HG03469 (cell line): ENCODE data around the gene ITGA11.

Source experiments
- ATAC-seq: cut with Tn5 transposase; IDR thresholded peaks from one replicate; pipeline ENCODE4 v1.9.1; 2021; ENCODE audit warnings: mild to moderate bottlenecking, moderate library complexity, moderate number of reproducible peaks; ENCODE audit not compliant: unreplicated experiment

ITGA11 gene

GRCh38 chr15:68277603-68278344, 154.2 kb downstream of the ITGA11 start, which contains the start of gene FEM1B:
Gene FEM1B (plus strand): TSS chr15:68277745. CDS start chr15:68278418, 673 bp downstream.
- peak; percentile 44 for ATAC-seq

DNA sequence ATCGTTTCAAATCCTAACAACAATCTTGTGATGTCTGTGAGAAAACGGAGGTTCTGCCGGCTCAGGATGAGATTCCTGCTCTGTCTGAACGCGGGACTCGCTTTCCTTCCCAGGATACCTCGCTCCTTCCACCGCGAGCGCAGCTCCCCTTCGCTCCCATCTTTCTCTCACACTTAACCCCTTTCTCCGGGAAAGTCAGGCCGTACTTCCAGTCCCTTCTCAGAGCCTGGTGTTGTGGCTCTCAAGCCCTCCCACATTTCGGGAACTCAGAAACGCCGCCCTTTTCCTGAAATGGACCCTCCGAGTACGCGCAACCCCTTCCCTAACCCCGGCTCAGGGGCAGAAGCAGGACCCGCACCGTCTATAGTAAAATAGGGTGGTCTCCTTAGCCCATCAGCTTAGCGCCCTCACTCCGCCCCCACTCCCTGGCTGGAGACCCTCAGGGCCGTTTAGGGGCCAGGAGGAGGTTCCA, 154.8 kb downstream of the ITGA11 start:
- ATAC-seq: no peak

- ATAC-seq: no peak
These were observed 155.3 kb downstream of the ITGA11 start for GRCh38 chr15:68276668-68277067.

DNA sequence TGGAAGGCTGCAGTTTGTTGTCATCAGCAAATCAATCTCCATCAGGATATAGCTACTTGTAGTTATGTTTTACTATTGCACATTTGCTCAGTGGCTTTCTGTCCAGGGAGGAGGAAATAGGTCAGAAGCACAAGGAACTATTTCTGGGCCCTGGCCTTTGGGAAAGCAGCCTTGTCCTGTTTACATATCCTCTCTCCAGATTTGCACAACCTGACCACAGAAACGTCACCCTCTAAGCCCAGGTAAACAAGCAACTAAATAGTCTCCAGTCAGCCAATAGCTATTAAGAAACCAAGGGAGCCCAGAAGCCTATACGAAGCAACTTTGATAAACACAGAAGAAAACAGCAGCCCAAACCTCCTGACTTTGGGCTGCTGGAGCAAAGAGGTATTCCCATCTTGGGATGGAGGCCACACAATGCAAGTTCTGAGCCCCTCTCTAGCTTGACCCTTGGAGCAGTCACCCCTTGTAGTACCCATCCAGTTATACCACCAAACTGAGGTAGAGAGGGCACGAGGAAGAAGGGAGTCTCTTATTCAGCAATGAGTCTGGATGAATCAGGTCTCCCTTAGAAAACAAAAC, 156.7 kb downstream of the ITGA11 start:
- no peak for ATAC-seq

GRCh38 chr15:68274201-68274848, 157.6 kb downstream of the ITGA11 start:
- ATAC-seq: no peak

- ATAC-seq: no peak
These were observed 159.2 kb downstream of the ITGA11 start for GRCh38 chr15:68272721-68273271.

DNA sequence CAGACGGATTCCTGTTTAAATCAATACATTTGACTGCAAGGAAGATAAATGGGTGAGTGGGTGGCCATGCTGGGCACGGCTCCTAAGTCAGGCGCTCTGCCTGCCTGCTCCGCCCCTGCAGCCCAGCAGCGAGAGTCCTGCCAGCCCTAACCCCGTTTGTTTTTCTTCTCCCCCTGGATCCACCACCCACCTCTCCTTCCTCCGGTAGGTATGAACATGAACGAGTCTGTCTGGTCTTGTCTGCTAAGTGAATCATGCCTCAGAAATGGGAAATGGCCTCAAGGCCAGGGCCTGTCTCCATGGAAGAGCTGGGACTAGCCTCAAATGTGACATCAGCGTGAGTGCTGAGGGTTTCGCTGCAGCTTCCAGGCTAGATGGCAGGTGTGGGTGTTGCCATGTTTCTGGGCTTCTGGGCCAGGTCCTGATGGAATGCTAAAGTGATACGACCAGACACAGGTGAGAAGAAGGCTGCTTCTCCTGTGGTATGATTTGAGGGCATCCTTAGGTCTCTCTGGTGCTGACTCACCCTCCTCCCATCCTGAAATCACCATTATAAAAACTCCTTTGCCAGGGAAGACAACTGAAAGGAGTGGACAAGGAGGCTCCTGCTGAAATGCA, 160.0 kb downstream of the ITGA11 start:
- ATAC-seq: no peak

DNA sequence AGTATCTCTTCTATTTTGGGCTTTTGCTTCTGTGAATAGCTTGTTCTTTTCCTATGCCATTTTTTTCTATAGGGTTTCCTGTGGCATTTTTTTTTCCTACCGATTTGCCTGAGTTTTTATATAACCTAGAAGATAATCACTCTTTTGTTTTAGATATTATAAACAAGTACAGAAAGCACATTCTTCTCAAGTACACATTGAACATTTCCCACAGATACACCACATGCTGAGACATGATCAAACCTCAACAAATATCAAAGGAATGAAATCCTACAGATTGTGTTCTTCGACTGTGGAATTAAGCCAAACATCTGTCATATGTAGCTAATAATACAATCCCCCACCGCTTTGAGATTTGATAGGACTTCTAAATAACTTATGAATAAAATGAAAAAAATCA, 163.6 kb downstream of the ITGA11 start:
- no peak for ATAC-seq

GRCh38 chr15:68265674-68266073, 166.3 kb downstream of the ITGA11 start:
- no peak for ATAC-seq

GRCh38 chr15:68265081-68265480, 166.9 kb downstream of the ITGA11 start:
- no peak for ATAC-seq

- no peak for ATAC-seq
These were observed 167.7 kb downstream of the ITGA11 start for GRCh38 chr15:68264282-68264681.

GRCh38 chr15:68262514-68263356, 169.2 kb downstream of the ITGA11 start:
- ATAC-seq: no peak

GRCh38 chr15:68261980-68262379, 170.0 kb downstream of the ITGA11 start:
- no peak for ATAC-seq

DNA sequence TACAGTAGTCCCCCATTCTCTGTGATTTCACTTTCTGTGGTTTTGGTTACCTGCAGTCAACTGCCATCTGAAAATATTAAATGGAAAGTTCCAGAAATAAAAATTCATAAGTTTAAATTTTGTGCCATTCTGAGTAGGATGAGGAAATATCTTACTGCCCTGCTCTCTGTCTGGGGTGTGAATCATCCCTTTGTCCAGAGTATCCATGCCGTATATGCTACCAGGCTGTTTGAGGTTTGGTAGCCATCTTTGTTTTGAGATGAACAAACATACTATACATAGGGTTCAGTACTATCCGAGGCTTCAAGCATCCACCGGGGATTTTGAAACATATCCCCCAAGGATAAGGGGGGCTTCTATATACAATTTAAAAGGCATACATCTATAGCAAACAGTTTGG, 170.7 kb downstream of the ITGA11 start:
- ATAC-seq: no peak

- no peak for ATAC-seq
These were observed 172.1 kb downstream of the ITGA11 start for GRCh38 chr15:68259883-68260282.

GRCh38 chr15:68258692-68259091, 173.3 kb downstream of the ITGA11 start:
- ATAC-seq: no peak

DNA sequence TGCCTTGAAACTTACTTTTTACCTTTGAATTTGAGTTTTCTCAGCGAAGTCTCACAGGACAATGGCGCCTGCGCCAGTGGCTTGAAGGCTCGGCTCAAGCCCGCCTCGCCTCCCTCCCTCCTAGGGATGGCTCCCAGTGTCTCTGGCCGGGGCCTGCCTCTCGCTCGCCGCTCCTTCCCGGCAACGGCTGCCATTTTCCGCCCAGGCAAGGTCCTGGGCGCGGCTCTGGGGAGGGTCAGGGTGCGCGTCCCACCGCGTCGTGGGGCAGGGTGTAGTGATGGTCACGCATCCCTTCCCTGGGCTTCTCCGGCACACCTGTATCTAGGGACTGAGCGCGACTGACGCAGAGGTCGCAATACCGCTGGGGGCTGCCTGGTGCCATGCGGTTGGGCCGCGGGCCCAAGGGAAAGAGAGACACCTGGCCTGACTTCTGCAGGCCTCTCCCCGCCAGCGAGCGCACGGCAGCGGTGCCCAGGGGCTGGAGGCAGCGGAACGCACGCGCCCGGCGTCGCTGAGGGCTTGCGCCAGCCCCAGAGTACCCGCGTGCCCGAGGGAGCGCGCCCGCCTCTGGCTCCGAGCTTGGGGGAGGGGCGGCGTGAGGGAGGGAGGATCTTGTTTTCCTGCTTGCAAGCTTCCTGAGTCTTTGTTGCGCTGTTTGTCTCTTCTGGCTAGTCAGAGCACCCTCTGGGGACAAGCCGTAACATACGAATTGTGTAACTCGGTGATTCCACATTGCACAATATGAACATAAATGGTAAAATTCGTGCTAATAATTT, 175.1 kb downstream of the ITGA11 start:
- ATAC-seq: no peak

GRCh38 chr15:68252925-68253534, 178.9 kb downstream of the ITGA11 start:
- no peak for ATAC-seq

DNA sequence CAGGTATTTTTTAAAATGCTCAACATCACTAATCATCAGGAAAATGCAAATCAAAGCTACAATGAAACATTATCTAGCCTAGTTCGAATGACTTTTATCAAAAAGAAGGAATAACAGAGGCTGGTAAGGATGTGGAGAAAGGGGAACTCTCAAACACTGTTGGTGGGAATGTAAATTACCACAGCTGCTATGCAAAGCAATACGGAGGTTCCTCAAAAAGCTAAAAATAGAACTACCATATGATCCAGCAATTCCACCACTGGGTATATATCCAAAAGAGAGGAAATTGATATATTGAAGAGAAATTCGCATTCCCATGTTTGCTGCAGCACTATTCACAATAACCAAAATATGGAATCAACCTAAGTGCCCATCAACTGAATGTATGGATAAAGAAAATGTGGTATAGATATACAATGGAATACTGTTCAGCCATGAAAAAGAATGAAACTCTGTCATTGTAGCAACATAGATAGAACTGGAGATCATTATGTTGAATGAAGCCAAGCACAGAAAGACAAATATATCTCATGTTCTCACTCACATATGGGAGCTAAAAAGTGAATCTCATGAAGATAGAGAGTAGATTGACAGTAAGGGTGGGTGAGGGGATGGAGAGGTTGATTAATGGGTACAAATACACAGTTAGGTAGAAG, 182.8 kb downstream of the ITGA11 start:
- ATAC-seq: no peak
